Mesendoderm (in vitro differentiated cells): ENCODE results near the gene SMARCA2.

Source experiments
- DNase-seq: peaks from one replicate; pipeline ENCODE4 v3.0.0; 2013
- H2AK5ac ChIP-seq: 2 replicates; pipeline ENCODE4 v1.6.1; 2013; ENCODE audit warnings: low read length, inconsistent platforms
- H2BK120ac ChIP-seq: 2 replicates; pipeline ENCODE4 v1.6.1; 2013; ENCODE audit warnings: low read depth, mild to moderate bottlenecking, low read length, moderate library complexity, mixed read lengths
- H2BK15ac ChIP-seq: replicated peaks from 2 replicates; pipeline ENCODE4 v1.6.1; 2013; ENCODE audit warnings: low read depth, mild to moderate bottlenecking, moderate library complexity
- H2BK5ac ChIP-seq: 2 replicates; pipeline ENCODE4 v1.6.1; 2013; ENCODE audit warnings: low read length, inconsistent platforms
- H3K18ac ChIP-seq: 2 replicates; pipeline ENCODE4 v1.6.1; 2013; ENCODE audit warnings: mild to moderate bottlenecking, low read length, mixed read lengths
- H3K23ac ChIP-seq: one replicate; pipeline ENCODE4 v1.6.1; 2013; ENCODE audit warnings: low read length
- H3K27ac ChIP-seq: 2 replicates; pipeline ENCODE4 v1.5.1; 2013; ENCODE audit warnings: low read depth, mild to moderate bottlenecking, inconsistent platforms, low read length, moderate library complexity
- H3K27me3 ChIP-seq: 2 replicates; pipeline ENCODE4 v1.6.1; 2013; ENCODE audit warnings: low read length, control low read depth, mild to moderate bottlenecking, inconsistent platforms; ENCODE audit not compliant: insufficient read depth, poor library complexity
- H3K36me3 ChIP-seq: 2 replicates; pipeline ENCODE4 v1.6.1; 2013; ENCODE audit warnings: low read length, inconsistent platforms; ENCODE audit not compliant: control insufficient read depth, insufficient read depth
- H3K4ac ChIP-seq: one replicate; pipeline ENCODE4 v1.6.1; 2013; ENCODE audit warnings: low read depth, mild to moderate bottlenecking, low read length, moderate library complexity
- H3K4me1 ChIP-seq: 2 replicates; pipeline ENCODE4 v1.6.1; 2013; ENCODE audit warnings: low read depth, low read length, inconsistent platforms; ENCODE audit not compliant: control insufficient read depth
- H3K4me2 ChIP-seq: 2 replicates; pipeline ENCODE4 v1.6.1; 2013; ENCODE audit warnings: low read length
- H3K4me3 ChIP-seq: 2 replicates; pipeline ENCODE4 v1.5.1; 2013; ENCODE audit warnings: mild to moderate bottlenecking, low read length
- H3K56ac ChIP-seq: one replicate; pipeline ENCODE4 v1.6.1; 2013; ENCODE audit warnings: low read length
- H3K79me1 ChIP-seq: 2 replicates; pipeline ENCODE4 v1.6.1; 2013; ENCODE audit warnings: low read length, inconsistent platforms
- H3K79me2 ChIP-seq: 2 replicates; pipeline ENCODE4 v1.6.1; 2013; ENCODE audit warnings: mild to moderate bottlenecking, low read length; ENCODE audit not compliant: control insufficient read depth, insufficient read depth
- H3K9ac ChIP-seq: 2 replicates; pipeline ENCODE4 v1.6.1; 2013; ENCODE audit warnings: low read length, inconsistent platforms
- H4K5ac ChIP-seq: one replicate; pipeline ENCODE4 v1.6.1; 2013; ENCODE audit warnings: low read length
- H4K8ac ChIP-seq: one replicate; pipeline ENCODE4 v1.6.1; 2013; ENCODE audit warnings: low read depth, mild to moderate bottlenecking, control low read depth, low read length, moderate library complexity
- WGBS: extraction: QIAGEN DNeasy Blood & Tissue Kit; methylation state at CpG from one replicate; pipeline ENCODE4 v1.1.7; 2013; ENCODE audit warnings: low lambda C conversion rate, missing lambda C conversion rate; ENCODE audit not compliant: insufficient coverage; ENCODE audit errors: extremely low coverage; 5-methylcytosine and 5-hydroxymethylcytosine counted together

SMARCA2 gene

DNA sequence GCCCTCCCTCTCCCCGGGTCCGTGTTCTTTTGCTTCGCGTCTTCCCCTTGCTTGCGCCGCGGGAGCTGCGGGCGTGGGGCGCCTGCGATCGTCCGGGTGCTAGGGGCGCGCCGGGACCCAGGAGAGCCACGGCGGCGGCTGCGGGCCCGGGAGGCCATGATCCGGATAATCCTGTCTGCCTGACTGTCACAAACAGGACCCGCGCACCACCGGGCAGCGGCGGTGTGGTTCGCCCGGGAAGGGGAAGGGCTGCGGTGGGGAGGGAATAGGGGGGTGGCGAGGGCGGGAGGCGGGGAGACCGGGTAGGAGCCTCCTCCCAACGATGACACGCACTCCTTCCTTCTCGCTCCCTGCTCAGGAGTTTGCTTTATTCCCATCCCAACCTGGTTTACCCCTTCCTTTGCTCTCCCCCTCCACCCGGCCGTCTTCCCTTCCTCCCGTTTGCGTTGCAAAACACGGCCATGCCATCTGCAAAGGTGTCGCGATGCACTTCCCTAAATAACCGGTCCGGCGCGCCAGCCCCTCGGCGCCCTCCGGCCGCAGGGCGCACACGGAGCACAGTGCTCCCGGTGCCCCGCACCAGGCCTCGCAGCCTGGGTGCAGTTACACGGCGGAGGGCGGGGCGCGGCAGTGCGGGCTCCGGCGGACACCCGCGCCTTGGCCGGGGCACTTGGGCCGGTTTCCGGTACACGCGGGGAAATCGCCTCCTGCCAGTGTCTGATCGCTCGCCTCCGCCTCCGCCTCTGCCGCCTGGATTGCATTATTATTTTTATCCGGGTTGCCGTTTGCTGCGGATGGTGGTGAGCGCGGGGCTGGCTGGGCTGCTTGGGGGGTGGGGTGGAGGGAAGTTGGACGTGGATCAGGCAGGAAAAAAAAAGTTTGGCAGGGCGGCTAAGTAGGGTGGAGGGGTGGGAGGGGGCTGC, 1.5 kb downstream of the SMARCA2 start:
- no peaks in the 10 kb centered on the region for H3K79me1 ChIP-seq
- no peak overlapping the region for H4K5ac ChIP-seq
- no peak overlapping the region for H3K27ac ChIP-seq
- no peak overlapping the region for H2BK5ac ChIP-seq
- WGBS = no CpG with 5 or more reads among the region's 85 CpGs
- no peak overlapping the region for H3K4ac ChIP-seq
- no peak overlapping the region for H2BK120ac ChIP-seq
- no peak overlapping the region for H3K18ac ChIP-seq
- no peaks in the 10 kb centered on the region for H3K79me2 ChIP-seq
- H3K4me3 ChIP-seq = peak overlapping the region; percentile 63
- H3K23ac ChIP-seq = no peak overlapping the region
- H3K9ac ChIP-seq = peak overlapping the region; percentile 67
- peaks cover 2% of the 10 kb centered on the region for H3K4me1 ChIP-seq
- peaks cover 14% of the 10 kb centered on the region for H3K27me3 ChIP-seq
- no peak overlapping the region for H2BK15ac ChIP-seq
- no peak overlapping the region for H2AK5ac ChIP-seq
- peak overlapping the region; percentile 82 for H3K56ac ChIP-seq
- no peak overlapping the region for H4K8ac ChIP-seq
- H3K4me2 ChIP-seq = peak overlapping the region; percentile 99
- DNase-seq = peak; percentile 76
- no peaks in the 10 kb centered on the region for H3K36me3 ChIP-seq

DNA sequence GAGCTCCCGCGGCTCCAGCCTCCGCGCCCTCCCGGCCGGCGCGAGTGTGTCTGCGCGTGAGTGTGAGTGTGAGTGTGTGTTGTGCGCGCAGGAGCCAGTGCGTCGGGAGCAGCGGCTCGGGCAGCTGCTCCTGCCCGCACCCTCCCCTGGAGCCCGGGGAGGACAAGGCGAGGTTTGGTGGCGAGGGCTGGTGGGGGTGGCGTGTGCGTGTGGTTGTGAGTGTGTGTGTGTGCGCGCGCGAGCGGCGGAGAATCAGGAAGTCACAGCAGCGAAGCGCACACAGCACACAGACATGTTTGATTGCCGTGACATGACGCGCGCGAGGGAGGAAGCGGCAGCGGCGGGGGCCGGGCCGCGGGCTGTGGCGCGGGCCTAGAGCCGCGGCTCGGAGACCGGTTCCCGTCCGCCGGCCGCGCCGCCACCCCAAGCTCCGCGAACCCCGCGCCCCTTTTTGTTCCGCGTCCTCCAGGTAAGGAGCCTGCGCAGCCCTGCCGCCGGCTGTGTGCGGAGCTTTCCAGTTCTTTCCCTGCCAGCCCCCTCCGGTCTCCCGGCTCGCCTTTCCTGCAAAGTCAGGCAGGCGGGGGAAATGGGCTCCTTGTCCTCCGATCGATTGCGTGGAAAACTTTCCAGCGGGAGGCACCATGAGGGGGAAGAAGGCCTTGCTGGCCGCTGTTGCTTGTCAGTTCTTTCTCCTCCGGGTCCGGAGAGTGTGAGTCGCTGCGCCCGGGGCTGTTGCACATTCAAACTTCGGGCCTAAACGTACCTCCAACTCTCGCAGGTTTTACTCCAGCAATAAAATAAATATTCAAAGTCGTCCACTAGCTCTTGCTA, 2.4 kb downstream of the SMARCA2 start:
- H2BK5ac ChIP-seq = no peak overlapping the region
- H2AK5ac ChIP-seq = no peak overlapping the region
- H3K27ac ChIP-seq = no peak overlapping the region
- H3K23ac ChIP-seq = peak overlapping the region; percentile 85
- peak overlapping the region; percentile 73 for H3K56ac ChIP-seq
- peaks cover 14% of the 10 kb centered on the region for H3K27me3 ChIP-seq
- peaks cover 2% of the 10 kb centered on the region for H3K4me1 ChIP-seq
- H2BK15ac ChIP-seq = no peak overlapping the region
- H4K5ac ChIP-seq = no peak overlapping the region
- H3K36me3 ChIP-seq = no peaks in the 10 kb centered on the region
- H3K4ac ChIP-seq = no peak overlapping the region
- peak overlapping the region; percentile 67 for H3K9ac ChIP-seq
- DNase-seq = peak; percentile 45
- H2BK120ac ChIP-seq = no peak overlapping the region
- H3K79me2 ChIP-seq = no peaks in the 10 kb centered on the region
- H3K4me3 ChIP-seq = peak overlapping the region; percentile 50
- no peak overlapping the region for H3K18ac ChIP-seq
- no peak overlapping the region for H4K8ac ChIP-seq
- H3K4me2 ChIP-seq = peak overlapping the region; percentile 88
- no peaks in the 10 kb centered on the region for H3K79me1 ChIP-seq
- WGBS = no CpG with 5 or more reads among the region's 81 CpGs

DNA sequence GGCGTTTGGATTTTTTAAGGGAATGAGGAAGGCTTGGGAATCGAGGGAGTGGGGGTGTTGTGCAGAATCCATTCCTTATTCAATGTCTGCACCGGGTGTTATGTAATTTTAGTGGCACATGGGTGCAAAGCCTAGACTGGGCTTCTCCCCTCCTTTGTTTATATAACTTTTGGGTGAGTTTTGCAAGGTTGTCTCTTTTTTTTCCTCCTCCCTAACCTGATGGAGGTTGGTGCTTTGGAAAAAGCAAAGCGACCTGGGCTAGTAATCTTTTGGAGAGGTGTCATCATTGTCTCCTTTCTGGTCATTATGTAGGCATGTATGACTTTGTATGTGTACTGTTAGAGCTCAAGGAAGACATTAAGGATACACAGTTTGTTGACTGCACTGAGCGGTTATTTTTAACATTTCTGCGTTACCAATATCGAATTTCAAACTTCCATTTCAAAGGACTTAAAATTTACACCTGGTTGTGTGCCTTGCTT, 3.1 kb downstream of the SMARCA2 start:
- no peak for DNase-seq
- Histone ChIP-seq H3K36me3 (no peaks in the 10 kb centered on the region), H3K4me2 (no peak overlapping the region), H2BK5ac (no peak overlapping the region), H3K27me3 (peaks cover 14% of the 10 kb centered on the region), H3K9ac (no peak overlapping the region), H3K79me2 (no peaks in the 10 kb centered on the region), H2AK5ac (no peak overlapping the region), H2BK15ac (no peak overlapping the region), H3K4ac (no peak overlapping the region), H3K4me1 (peaks cover 2% of the 10 kb centered on the region), H3K18ac (no peak overlapping the region), H2BK120ac (no peak overlapping the region), H3K56ac (no peak overlapping the region), H3K27ac (no peak overlapping the region), H4K8ac (no peak overlapping the region), H3K79me1 (no peaks in the 10 kb centered on the region), H4K5ac (no peak overlapping the region), H3K23ac (no peak overlapping the region), H3K4me3 (no peak overlapping the region)
- no CpG with 5 or more reads among the region's 7 CpGs for WGBS

DNA sequence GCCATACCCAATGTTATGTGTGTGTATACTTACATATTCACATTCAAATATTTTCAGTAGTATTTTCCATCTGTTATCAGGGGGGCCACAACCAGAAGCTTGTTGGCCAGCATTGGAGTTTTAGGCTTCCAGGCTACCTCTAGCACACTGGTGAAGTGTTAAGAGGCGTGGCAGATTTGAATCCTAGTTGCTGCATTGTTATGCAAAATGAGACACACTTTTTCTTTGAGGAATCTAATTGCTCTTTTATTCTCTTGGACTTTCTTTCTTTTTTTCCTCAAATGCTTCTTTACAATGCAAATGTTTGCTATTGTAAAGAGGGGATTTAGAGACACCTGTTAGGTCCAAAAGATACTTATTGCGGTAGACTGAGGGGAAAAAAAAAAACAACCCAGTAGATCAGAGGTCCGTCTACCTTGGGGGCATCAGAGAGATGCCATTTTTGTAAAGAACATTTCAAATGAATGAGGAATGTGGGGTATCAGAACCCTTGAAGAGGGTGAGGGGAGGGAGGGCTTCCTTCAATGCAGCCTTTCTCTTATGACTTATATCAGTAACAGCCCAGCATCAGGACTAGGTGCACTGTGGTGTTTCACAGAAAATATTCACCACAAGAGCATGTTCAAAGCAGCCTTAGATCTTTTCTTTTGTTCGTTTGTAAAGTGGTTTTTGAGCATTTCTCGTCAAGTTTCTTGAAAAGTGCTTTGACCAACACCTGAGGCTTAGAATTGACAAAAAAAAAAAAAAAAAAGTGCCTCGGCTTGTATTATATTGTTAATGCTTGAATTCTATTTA, 3.8 kb downstream of the SMARCA2 start:
- no peaks in the 10 kb centered on the region for H3K79me1 ChIP-seq
- H3K4me3 ChIP-seq = no peak overlapping the region
- H3K36me3 ChIP-seq = no peaks in the 10 kb centered on the region
- peaks cover 2% of the 10 kb centered on the region for H3K4me1 ChIP-seq
- no peak overlapping the region for H3K56ac ChIP-seq
- H3K23ac ChIP-seq = no peak overlapping the region
- WGBS = no CpG with 5 or more reads among the region's 6 CpGs
- no peak overlapping the region for H2BK120ac ChIP-seq
- no peak for DNase-seq
- H3K27me3 ChIP-seq = peaks cover 10% of the 10 kb centered on the region
- no peak overlapping the region for H4K8ac ChIP-seq
- no peak overlapping the region for H2BK5ac ChIP-seq
- no peak overlapping the region for H2AK5ac ChIP-seq
- H3K4ac ChIP-seq = no peak overlapping the region
- no peaks in the 10 kb centered on the region for H3K79me2 ChIP-seq
- no peak overlapping the region for H4K5ac ChIP-seq
- no peak overlapping the region for H3K18ac ChIP-seq
- H3K4me2 ChIP-seq = no peak overlapping the region
- no peak overlapping the region for H3K9ac ChIP-seq
- H2BK15ac ChIP-seq = no peak overlapping the region
- no peak overlapping the region for H3K27ac ChIP-seq

DNA sequence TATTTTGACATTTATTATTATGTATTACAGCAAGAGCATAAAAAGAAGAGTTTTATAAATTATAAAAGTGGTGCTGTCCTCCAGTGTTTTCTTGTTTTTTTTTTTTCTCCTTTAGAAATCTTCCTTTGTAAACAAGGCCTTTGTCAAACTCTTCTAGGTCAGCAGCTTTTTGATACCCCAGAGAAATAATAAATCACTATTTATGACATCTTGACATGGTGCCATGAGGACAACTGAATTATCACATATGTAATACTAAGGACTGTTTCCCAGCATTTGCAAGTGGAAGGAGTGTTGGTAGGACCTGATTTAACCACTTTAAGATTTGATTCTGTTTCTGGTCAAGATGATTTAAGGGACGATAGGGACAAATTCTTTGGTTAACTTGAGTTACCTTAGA, 4.6 kb downstream of the SMARCA2 start:
- Histone ChIP-seq H4K8ac (no peak overlapping the region), H2BK120ac (no peak overlapping the region), H2BK15ac (no peak overlapping the region), H3K4me3 (no peak overlapping the region), H2BK5ac (no peak overlapping the region), H3K18ac (no peak overlapping the region), H3K56ac (no peak overlapping the region), H3K23ac (no peak overlapping the region), H4K5ac (no peak overlapping the region), H3K4me1 (peaks cover 2% of the 10 kb centered on the region), H3K79me2 (no peaks in the 10 kb centered on the region), H3K9ac (no peak overlapping the region), H3K27ac (no peak overlapping the region), H2AK5ac (no peak overlapping the region), H3K27me3 (peaks cover 10% of the 10 kb centered on the region), H3K79me1 (no peaks in the 10 kb centered on the region), H3K4me2 (no peak overlapping the region), H3K4ac (no peak overlapping the region), H3K36me3 (no peaks in the 10 kb centered on the region)
- WGBS = no CpG with 5 or more reads among the region's 1 CpG
- DNase-seq = no peak
